ENCODE measurements around the gene RFX4.

DNA sequence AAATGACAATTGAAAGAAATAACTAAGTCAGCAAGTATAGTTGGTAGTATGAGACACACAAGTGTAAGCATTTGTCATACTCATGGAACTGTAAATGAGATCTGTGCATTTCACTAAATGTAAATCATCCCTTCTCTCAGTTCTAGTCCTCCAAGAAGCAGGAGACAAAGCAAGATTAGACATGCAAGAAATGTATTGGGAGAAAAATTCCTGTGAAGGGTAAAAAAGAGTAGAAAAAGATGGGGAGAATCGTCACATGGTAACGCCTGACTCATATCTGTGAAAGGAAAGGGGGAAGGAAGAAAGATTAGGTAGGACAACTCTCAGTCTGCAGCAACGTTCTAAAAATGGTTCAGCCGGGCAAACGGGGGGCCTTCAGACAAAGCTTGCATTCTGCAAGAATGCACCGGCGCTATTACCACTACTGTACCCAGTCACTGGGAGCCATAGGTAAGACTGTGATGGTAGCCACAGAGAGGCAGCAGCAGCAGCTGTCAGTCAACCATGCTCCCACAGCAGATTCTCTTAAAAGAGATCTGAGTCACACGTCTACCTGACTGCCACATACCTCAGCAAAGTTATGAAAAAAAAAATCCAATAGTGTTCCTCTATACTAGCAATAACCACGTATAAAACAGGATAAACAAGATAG lies 18.0 kb upstream of the RFX4 start:
- TF ChIP-seq EZH2 (IDR thresholded peaks at IDR 0.05; ENCODE audit: borderline replicate concordance, low read depth, low read length, severe bottlenecking) = no peak
- TF ChIP-seq, protein P1, sequence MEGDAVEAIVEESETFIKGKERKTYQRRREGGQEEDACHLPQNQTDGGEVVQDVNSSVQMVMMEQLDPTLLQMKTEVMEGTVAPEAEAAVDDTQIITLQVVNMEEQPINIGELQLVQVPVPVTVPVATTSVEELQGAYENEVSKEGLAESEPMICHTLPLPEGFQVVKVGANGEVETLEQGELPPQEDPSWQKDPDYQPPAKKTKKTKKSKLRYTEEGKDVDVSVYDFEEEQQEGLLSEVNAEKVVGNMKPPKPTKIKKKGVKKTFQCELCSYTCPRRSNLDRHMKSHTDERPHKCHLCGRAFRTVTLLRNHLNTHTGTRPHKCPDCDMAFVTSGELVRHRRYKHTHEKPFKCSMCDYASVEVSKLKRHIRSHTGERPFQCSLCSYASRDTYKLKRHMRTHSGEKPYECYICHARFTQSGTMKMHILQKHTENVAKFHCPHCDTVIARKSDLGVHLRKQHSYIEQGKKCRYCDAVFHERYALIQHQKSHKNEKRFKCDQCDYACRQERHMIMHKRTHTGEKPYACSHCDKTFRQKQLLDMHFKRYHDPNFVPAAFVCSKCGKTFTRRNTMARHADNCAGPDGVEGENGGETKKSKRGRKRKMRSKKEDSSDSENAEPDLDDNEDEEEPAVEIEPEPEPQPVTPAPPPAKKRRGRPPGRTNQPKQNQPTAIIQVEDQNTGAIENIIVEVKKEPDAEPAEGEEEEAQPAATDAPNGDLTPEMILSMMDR (IDR thresholded peaks at IDR 0.05; ENCODE audit: borderline replicate concordance, extremely low read depth, low read length, poor library complexity, severe bottlenecking) = no peak
